GM18873 (cell line): ENCODE measurements around the gene PRKAR1B.

ENCODE experiments used
- ATAC-seq: cut with Tn5 transposase; IDR thresholded peaks from one replicate; pipeline ENCODE4 v1.9.1; 2021; ENCODE audit warnings: mild to moderate bottlenecking, moderate library complexity, moderate number of reproducible peaks; ENCODE audit not compliant: unreplicated experiment, low FRiP score

PRKAR1B gene

DNA sequence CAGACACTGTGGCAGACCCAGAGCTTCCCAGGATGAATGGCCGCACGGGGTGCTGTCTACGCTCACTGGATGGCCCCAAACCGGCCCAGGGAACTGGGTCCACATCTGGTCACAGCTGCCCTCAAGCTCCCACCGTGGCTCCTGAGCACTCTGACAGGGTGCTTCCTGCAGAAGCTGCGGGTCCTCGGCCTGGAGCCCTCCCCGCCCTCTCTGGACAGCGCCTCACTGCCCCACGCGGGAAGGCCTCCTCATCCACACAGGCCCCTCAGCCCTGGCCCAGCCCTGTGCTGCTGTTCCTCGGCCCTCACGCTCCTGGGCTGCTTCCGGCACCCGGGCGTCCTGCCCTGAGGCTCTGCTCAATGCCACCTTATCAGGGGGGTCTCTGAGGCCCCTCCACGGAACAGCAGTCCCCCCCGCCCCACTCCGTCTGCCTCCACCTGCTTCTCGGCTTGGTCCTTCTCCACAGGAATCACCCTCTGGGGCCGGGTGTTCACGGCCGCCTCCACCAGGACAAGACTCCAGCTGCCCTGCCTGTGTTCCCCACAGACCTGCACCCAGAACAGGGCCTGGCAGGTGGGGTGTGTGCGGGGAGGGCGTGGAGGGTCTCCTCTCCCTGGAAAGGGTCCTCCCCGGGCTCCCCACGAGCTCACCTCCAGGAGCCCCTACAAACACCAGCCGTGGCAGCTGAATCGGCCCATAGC, 132.0 kb downstream of the PRKAR1B start:
- ATAC-seq: no peak

DNA sequence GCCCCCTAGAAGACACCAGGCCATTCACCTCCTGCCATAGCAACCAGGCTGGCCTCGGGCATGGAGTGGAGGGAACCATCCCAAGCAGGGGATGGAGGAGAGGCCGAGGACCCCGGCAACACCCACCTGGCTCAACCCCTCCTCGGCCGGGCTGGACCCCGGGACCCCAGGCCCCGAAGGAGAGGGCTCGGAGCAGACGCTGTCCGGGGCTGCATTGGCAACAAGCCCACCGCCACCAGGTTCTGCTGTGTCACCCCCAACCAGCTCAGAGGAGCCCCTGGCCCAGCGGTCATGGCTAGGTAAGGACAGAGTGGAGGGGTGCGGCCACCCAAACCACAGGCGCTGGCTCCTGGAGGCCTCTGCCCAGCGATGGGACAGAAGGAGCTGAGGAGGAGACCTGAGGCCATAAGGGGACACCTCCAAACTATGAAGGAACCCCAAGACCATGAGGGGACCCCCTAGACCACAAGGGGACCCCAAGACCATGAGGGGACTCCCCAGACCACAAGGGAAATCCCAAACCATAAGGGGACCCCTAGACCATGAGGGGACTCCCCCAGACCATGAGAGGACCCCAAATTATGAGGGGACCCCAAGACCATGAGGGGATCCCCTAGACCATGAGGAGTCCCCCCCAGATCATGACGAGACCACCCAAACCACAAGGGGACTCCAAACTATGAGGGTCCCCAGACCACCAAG, 132.7 kb downstream of the PRKAR1B start:
- ATAC-seq: no peak

DNA sequence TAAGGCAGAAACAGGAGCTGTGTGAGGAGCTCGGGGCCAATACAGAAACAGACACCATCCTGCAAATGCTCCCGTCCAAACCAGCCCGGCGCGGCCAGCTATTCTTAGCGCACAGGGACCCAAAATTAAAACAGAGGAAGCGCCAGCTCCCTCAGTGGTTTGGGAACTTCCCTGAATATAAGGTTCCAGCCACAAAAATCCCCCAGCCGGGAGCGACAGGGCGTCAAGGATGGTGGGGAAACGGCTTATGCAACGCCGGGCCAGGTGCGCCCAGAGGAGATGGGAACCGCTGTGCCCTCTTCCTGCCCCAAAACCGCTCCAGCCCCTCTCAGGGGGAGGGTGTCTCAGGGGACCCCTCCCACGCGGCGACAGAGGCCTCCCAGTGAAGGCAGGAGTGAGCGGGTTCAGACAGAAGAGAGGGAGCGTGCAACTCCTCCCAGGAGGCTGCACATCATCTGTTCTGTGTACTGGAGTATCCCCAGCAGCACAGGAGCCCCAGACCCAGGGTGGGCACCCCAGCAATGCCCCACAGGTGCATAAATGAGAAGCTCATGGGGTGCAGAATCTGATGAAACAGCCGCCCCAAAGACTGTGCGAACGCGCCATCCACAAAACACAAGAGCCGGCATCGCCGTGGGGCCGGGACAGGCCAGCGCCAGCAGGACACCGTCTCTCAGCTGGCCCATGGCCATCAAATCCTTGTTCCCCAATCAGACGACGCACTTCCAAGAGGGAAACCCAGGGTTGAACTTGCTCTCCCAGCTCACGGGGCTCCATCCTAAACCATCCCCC, 133.6 kb downstream of the PRKAR1B start:
- no peak for ATAC-seq

DNA sequence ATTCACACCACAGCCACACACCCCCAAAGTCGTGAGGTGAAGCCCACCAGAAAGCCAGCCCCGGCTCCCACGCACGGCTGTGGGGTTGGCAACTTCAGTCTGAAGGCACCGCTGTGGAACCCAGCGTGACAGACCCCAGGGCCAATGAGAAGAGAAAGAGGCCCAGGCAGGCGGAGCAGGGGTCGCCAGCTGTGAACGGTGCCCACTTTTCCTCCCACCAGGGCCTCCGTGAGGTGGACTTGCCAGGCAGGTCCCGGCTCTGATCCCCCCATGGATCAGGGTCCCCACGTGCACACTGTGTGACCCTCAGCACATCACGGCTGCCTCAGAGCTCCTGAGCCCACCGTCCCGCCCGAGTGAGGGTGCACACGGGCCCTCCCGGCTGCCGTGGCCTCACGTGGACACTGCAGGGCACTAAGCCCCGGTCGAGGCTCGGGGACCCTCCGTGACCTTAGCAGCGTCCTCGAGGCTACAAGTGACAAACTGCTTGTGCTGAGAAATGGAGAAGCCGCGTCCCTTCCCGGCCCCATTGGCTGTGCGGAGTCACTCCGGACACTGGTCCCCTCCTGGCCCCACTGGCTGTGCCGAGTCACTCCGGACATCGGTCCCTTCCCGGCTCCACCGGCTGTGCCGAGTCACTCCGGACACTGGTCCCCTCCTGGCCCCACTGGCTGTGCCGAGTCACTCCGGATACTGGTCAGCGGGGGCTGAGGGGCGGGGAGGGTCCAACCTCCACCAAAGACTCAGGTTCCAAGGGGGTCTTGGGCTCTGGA, 135.0 kb downstream of the PRKAR1B start:
- no peak for ATAC-seq

DNA sequence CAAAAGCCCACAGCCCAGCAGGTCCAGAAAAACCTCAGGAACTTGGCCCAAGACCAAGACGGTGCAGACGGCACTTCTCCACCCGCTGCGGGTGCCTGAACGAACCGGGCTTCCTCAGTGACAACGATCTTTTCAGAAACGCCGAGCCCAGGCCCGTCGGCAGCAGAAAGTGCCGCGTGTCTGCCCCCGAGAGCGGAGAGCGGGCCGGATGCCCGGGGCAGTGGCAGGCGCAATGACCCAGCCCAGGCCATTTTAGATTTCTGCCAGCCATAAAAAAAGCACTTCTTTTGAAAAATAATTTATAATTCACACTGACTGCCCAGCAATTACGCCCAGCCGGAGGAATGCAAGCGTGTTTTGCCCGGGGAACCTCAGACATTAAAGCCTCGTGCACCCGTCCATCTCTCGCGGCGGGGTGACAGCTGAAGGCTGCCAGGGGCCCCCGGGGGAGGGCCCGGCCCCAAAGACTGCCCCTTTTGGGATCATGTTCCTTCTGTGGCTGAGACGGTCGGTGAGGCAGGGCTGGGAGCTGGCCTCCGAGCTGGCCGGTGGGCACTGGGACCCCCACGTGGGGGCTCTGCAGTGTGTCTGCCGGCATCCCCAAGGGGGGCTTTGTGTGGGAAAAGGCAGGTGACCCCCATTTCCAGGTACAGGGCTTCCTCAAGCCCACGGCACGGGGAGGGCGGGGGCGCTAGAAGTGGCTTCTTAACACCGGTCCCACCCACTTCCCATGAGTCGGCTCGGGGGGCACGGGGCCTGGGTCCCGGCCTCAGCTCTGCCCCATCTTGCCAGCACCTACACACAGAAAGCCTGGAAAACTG, 136.1 kb downstream of the PRKAR1B start:
- no peak for ATAC-seq

DNA sequence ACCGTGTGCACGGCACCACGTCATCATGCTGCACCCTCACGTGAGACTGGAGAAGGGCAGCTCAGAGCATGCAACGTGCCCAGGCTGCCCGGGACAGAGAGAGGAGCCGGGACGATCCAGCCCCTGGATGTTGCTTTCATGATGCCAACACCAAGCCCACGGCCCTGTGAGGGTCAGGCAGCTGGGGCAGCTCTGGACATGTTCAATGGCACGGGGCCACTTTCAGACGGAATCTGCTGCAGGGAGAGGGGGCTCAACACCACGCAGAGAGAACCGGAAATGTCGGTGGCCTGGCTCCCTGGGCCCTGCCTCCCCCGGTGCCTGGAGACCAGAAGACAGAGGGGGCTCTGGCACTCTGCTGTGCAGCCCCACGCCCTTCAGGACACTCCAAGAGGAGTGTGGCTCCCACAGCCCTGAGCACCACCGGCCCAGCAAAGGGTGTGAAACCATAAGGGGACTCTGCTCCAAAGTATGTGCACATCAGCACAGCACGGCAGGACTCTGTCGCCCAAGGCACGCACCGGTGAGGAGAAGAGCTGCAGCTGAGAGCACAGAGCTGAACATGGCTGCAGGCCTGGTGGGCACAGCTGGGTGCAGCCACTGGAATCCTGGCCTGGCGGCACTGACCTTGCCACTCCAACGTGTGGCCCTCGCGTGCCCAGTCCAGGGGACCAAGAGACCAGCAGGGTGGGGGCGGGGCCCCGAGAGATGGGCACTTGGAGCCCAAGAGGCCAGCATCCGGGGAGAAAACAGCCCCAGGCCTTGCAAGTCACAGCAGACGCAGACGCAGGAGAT, 137.1 kb downstream of the PRKAR1B start:
- no peak for ATAC-seq

DNA sequence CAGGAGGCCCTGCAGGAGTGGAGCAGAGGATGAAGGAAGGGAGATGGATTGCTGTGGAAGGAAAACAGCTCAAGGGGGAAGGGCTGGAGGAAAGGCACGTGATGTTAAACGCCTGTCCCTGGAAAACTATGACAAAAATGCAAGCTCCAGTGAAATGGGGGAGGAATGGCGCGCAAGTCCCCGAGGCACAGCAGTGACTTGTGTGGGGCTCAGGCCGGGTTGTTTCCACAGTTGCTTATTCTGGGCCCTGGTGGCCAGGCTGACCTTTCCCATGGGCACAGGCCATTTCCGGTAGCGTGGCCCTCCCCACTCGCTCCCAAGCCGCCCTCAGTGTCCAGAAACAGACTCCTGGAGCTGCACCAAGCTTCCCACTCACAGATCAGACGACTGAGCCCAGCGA, 139.3 kb downstream of the PRKAR1B start:
- no peak for ATAC-seq

DNA sequence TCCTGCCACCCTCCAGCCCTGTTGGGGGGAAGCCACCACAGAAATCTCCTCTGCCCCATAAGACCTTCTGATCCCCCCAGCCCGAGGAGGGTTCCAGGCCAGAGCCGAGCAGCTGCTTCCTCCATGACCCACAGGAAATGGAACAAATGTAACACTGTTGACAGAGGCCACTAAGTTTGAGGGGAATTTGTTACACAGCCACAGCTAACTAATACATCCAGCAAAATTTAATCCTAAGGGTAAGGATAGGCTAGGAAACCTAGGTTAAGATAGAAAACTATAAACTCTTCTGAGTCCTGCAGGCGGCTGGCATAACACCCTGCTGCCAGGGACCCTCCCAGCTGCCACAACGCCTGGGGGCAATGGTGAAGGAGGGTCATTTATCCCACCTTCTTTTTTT, 140.6 kb downstream of the PRKAR1B start:
- ATAC-seq: no peak

DNA sequence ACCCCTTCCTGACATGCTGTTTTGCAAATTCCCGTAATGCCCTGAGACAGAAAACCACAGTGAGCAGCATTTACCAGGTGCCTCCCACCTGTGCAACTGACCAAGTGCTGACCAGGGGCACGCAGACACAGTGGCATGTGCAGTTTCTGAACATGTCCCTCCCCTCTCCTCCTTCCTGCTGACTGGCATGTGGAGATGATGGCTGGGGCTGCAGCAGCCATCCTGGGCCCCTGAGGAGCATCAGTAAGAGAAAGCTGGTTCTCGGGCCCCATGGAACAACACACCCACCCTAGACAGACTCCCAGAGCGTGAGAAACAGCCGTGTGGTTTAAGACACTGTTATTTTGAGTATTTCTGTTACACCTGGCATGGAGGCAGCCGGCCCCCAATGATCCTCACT, 141.2 kb downstream of the PRKAR1B start:
- no peak for ATAC-seq

DNA sequence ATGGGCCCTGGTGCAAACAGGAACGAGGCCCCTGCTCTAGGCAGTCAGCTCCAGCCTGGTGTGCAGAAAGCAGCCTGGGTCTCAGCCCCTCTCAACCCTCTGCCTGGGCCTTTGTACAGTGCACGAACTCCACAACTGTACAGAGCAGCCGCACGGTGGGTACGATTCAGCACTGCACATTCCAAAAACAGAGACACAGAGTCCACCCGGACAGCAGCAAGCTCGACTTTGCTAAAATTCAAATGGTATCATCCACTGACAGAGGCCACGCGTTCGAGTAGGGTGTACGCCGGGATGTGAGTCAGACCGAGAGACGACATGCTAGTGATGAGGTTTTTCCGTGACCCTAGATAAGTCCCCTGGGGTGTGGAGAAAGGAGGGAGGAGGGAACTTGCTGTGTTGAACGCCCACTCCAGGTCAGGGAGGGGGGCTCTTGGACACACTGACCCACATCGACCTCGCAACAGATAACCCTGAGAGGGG, 141.8 kb downstream of the PRKAR1B start:
- ATAC-seq: no peak

DNA sequence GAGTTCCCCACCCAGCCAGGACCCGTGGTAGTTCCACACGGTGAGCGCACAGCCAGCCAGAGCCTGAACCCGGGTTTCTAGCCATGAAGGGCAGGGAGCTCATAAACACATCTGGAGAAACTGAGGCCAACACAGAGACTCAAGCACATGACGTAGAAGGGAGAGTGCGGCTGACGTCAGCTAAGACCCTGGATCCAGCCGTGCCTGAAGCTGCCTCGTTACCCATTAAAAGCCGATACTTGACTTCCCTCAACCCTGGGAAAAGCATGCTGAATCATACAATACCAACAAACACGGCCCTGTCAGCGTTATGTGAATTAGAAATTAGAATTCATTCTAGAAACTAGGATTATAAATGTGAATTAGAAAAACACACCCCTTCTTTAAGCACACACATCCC, 142.3 kb downstream of the PRKAR1B start:
- no peak for ATAC-seq

DNA sequence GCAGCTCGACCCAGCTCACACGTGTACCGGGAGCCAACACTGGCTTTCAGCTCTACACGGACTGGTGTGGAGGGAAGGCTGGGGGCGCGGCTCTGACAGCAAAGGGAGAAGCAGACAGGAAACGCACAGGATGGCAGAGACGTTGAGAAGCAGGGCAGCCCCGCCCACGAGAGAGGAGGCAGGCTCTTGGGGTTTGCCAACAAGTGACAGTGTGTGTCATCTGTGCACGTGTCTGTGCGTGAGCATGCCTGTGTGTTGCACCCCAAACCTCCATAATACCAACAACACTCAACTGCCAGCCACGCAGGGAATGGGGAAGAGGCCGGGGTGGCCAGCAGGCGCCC, 143.0 kb downstream of the PRKAR1B start:
- no peak for ATAC-seq

DNA sequence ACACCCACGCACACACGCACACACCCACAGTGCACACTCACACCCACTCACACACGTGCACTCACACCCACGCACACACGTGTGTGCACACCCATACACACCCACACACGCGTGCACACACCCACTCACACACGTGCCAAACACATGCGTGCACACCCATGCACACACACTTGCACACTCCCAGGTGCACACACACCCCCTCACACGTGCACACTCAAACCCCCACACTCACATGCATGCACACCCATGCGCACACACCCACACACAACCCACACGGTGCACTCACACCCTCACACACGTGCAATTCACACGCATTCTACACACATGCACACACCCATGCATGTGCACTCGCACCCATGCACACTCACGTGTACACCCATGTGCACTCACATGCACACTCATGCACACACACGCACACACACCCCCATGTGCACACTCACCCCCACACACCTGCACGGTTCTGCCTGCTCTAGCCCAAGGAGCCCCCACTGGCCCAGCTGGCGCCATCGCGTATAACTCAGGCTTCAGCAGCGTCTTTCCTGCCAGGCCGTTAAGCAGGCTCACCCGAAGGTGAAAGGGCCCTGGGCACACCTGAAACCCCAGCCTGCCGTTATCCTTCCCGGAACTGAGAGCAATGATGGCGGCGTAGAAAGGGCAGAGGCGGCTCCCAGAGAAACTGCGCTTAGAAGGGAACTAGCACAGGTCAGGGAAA, 143.5 kb downstream of the PRKAR1B start:
- ATAC-seq: no peak

DNA sequence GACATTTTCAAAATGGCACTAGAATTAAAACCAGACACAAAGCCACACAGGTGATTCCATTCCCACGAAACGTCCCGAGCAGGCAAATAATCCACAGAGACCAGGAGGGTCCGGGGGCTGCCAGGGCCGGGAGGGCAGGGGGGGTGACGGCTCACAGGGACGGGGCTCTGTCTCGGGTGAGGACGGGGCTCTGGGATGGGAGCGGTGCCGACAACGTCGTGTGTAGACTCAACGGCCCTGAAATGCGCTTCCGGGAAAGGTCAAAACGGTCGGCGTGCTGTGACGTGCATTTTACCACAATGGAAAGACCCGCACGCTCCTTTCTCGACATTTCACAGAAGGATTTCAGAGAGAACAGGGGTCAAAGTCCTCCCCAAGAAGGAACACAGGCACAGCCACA, 144.2 kb downstream of the PRKAR1B start:
- no peak for ATAC-seq

DNA sequence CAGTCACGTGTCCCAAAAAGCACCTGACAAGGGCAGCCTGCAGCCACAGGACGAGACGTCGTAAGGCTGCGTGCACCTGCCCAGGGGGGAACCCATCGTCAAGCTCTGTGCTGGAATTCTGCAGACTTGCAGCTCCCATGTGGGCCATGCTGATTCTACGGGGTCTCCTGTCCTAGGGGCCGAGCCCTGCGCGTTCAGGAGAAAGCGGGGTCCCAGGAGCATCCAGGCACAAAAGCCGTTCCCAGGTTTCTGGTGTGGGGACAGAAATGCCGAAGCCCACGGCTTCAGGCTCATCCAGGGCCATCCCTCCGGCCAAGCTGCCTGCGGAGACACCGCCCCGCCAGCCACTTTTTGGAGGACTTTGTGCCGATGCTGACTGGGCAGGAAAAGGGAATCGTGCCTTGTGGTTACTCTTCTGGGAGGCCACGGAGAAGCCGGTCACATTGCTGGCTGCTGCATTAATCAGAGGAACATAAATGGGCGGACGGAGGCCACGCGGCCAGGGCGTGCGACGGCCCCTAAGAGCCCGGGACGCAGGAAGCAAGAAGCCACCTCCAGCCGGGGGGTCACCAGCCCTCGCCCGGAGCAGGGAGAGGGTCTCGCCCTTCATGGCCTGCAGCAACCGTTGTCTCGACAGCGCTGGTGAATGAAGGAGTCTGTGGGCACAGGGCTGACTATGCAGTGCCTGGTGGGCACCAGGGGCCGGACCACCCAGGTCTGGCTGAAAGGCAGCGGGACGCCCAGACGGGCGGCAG, 144.8 kb downstream of the PRKAR1B start:
- ATAC-seq: no peak

DNA sequence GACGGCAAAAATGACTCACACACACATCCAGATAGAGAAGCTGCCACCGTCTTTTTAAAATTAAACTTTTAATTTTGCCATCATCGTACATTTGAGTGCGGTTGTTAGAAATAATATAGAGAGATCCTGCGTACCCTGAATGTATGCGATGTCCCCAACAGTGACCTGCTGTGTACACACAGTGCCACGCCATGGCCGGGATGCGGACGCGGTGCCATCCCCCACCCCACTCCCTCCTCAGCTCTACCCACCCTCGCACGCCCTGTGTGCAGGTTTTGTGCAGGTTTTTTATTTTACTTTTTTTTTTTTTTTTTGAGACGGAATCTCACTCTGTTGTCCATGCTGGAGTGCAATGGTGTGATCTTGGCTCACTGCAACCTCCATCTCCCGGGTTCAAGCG, 148.7 kb downstream of the PRKAR1B start:
- ATAC-seq: no peak

DNA sequence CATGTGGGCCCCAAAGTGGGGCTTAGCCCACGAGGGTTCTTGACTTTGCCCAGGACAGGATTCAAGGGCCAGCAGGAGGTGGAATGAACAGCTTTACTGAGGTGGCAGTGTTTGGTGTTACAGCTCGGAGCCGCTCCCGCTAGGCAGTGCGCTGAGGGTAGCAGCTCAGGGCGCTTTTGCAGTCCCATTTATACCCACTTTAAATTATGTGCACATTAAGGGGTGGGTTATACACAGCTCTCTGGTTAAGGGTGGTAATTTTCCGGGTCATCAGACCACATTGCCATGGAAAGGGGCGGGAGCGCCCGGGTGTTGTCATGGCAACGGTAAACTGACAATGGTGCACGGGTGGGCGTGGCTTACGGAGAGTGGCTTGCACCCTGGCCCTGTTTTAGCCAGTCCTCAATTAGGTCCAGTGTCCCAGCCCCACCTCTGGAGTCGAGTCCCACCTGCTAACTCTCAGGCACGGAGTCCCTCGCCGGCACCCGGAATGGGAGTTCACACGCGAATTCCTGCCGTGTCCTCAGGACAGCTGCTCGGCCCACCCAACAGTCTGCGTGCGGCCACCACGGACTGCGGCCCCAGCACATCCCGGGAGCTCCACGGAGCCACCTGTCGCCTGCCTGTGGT, 149.2 kb downstream of the PRKAR1B start:
- ATAC-seq: no peak
